PC-3 (cell line): ENCODE data around the gene TUBG2.

Experiments
- CTCF ChIP-seq: fragments of 300-600 bp; sonication (generic); conservative IDR thresholded peaks from 2 replicates; pipeline ENCODE4 v1.5.1; 2017; ENCODE audit warnings: antibody characterized with exemption, low read depth, mild to moderate bottlenecking, low read length
- EZH2 ChIP-seq: fragments of 300-600 bp; sonication (generic); IDR thresholded peaks from one replicate; pipeline ENCODE4 v1.6.1; 2017; ENCODE audit warnings: antibody characterized with exemption, mild to moderate bottlenecking, low read length; ENCODE audit not compliant: unreplicated experiment

- TF ChIP-seq EZH2 = no peak
- no peak for TF ChIP-seq CTCF
Measured at GRCh38 chr17:42676424-42677011, 17.4 kb downstream of the TUBG2 start, which contains the start of gene PLEKHH3.
